Measurements from ENCODE around the gene SYNGAP1. TPM values are rescaled to one million over a fixed set of nuclear protein-coding genes. Genes with fewer than 3 reads are reported as not detected.

Gene SYNGAP1
- total RNA-seq, 1 experiment from 2014 or later: 18.8 TPM

DNA sequence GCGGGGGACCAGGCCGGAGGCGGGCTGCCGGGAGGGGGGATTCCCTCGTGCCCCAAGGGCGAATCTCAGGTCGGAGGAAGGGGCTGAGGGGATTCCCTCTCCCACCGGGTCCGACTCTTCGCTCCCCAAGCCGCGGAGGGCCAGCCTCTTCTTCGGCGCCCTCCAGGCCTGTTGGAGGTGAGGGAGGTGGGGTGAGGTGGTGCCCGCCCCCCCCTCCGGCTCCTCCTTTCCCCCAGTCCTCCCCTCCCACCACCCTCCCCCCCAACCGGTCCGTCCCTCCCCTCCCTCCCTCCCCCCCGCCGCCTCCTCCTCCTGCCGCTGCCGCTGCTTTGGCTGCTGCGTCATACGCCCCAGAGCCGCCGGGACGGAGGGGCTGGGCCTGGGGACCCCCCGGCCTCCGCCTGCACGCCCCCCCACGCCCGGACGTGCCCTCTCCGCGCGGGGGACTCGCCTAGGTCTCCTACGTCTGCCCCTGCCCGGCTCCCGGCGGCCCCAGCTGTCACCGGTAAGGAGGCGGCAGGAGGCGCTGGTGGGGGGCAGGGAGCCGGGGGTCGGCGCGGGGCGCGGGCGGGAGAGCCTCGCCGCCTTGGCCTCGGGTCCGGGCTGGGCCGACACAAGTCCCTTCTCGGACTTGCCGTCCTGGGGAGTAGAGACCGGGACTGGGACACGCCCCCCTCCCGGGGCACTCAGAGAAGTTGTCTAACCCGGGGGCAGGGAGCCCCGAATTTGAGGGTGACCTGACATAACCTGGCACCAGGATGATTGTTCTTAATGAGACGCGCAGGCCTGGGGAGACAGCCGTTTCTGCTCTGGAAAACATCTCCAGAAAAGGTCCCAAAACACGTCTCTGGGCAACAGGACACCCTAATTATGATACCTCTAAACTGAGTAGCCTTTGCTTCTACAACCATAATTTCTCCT, 8.9 kb upstream of the SYNGAP1 start, which contains the start of gene PHF1:
Gene PHF1, plus strand, starts transcription at position 304 of the 921 bp plus-strand sequence. CDS start 1,250 bp downstream, outside the sequence.
- Mint-ChIP-seq H3K27me3 (ENCODE audit: unreplicated experiment) (no peaks in the 10 kb centered on the region), H3K36me3 (ENCODE audit: insufficient read depth, unreplicated experiment) (peaks cover 85% of the 10 kb centered on the region), H3K4me3 (ENCODE audit: low read depth, unreplicated experiment) (peak within 1 kb of the TSS; percentile 87), H3K9me3 (ENCODE audit: low read depth, unreplicated experiment) (no peaks in the 10 kb centered on the region), H3K4me1 (ENCODE audit: low read depth, unreplicated experiment) (peaks cover 26% of the 10 kb centered on the region), H3K27ac (ENCODE audit: unreplicated experiment) (peak within 1 kb of the TSS; percentile 94)
- BruUV-seq (replicated peaks): TSS peak; percentile 35
- intact Hi-C loops (cut with micrococcal nuclease; ENCODE audit: unreplicated experiment): no loop called here
- CTCF ChIA-PET: interaction anchor here (0.6 to 1.5 kb wide), 6 partner anchors 14 to 224 kb away, joined by 3 to 7 read pairs (median 4); partner anchors contain the start of genes RPS18 and ZBTB22
- TF ChIP-seq, protein P1, sequence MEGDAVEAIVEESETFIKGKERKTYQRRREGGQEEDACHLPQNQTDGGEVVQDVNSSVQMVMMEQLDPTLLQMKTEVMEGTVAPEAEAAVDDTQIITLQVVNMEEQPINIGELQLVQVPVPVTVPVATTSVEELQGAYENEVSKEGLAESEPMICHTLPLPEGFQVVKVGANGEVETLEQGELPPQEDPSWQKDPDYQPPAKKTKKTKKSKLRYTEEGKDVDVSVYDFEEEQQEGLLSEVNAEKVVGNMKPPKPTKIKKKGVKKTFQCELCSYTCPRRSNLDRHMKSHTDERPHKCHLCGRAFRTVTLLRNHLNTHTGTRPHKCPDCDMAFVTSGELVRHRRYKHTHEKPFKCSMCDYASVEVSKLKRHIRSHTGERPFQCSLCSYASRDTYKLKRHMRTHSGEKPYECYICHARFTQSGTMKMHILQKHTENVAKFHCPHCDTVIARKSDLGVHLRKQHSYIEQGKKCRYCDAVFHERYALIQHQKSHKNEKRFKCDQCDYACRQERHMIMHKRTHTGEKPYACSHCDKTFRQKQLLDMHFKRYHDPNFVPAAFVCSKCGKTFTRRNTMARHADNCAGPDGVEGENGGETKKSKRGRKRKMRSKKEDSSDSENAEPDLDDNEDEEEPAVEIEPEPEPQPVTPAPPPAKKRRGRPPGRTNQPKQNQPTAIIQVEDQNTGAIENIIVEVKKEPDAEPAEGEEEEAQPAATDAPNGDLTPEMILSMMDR (IDR thresholded peaks at IDR 0.05; ENCODE audit: unreplicated experiment): no peak
- no peak for DNase-seq

DNA sequence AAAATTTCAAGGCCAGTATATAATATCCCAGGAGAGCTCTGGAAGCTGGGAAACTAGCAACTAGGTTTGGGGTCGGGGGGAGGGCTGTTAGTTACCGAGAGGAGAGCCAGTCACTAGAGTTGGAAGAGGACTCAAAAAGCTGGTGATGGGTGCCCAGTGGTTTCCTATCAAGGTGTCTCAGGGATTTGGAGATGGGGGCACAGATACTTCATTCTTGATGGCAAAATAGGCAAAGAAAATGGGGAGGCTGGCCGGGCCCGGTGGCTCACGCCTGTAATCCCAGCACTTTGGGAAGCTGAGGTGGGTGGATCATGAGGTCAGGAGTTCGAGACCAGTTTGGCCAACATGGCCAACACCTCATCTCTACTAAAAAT, 8.2 kb upstream of the SYNGAP1 start:
- TF ChIP-seq, protein P1 (IDR thresholded peaks at IDR 0.05; ENCODE audit: unreplicated experiment): no peak
- intact Hi-C loops (cut with micrococcal nuclease; ENCODE audit: unreplicated experiment): no loop called here
- BruUV-seq (replicated peaks): no TSS peak
- H3K27me3 Mint-ChIP-seq (ENCODE audit: unreplicated experiment): no peaks in the 10 kb centered on the region
- peaks cover 85% of the 10 kb centered on the region for H3K36me3 Mint-ChIP-seq (ENCODE audit: insufficient read depth, unreplicated experiment)
- H3K27ac Mint-ChIP-seq (ENCODE audit: unreplicated experiment): peak overlapping the region; percentile 53
- peak overlapping the region; percentile 87 for H3K4me3 Mint-ChIP-seq (ENCODE audit: low read depth, unreplicated experiment)
- CTCF ChIA-PET: no interaction called here
- H3K9me3 Mint-ChIP-seq (ENCODE audit: low read depth, unreplicated experiment): no peaks in the 10 kb centered on the region
- H3K4me1 Mint-ChIP-seq (ENCODE audit: low read depth, unreplicated experiment): peaks cover 33% of the 10 kb centered on the region
- DNase-seq: no peak

DNA sequence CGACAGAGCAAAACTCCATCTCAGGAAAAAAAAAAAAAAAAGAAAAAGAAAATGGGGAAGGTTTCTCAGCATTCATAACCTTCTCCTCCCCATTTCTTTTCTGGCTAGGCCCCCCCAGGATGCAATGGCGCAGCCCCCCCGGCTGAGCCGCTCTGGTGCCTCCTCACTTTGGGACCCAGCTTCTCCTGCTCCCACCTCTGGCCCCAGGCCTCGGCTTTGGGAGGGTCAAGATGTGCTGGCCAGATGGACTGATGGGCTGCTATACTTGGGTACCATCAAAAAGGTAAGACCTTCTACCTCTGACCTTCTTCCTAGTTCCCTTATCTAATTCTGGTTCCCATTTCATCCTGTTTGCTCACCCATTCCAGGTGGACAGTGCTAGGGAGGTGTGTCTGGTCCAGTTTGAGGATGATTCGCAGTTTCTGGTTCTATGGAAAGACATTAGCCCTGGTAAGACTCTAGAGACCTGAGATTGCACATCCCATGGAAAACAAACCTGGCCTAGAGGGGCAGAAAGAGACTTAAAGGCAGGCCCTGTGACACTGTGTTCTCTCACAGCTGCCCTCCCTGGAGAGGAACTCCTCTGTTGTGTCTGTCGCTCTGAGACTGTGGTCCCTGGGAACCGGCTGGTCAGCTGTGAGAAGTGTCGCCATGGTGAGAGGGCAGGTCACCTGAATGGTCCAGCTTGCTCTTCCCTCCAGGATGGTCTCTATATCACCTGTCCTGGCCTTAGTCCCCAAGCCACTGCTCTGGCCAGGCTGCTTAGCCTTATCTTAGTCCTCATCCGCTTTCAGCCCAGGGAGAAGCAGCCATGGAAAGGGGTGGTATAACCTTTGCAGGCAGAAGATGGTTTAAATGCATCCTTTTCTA, 7.5 kb upstream of the SYNGAP1 start:
- TF ChIP-seq, protein P1 (IDR thresholded peaks at IDR 0.05; ENCODE audit: unreplicated experiment): no peak
- CTCF ChIA-PET: no interaction called here
- Mint-ChIP-seq H3K9me3 (ENCODE audit: low read depth, unreplicated experiment) (no peaks in the 10 kb centered on the region), H3K27ac (ENCODE audit: unreplicated experiment) (no peak overlapping the region), H3K36me3 (ENCODE audit: insufficient read depth, unreplicated experiment) (peaks cover 86% of the 10 kb centered on the region), H3K27me3 (ENCODE audit: unreplicated experiment) (no peaks in the 10 kb centered on the region), H3K4me1 (ENCODE audit: low read depth, unreplicated experiment) (peaks cover 35% of the 10 kb centered on the region), H3K4me3 (ENCODE audit: low read depth, unreplicated experiment) (peak overlapping the region; percentile 87)
- BruUV-seq (replicated peaks): no TSS peak
- DNase-seq: no peak
- intact Hi-C loops (cut with micrococcal nuclease; ENCODE audit: unreplicated experiment): no loop called here

DNA sequence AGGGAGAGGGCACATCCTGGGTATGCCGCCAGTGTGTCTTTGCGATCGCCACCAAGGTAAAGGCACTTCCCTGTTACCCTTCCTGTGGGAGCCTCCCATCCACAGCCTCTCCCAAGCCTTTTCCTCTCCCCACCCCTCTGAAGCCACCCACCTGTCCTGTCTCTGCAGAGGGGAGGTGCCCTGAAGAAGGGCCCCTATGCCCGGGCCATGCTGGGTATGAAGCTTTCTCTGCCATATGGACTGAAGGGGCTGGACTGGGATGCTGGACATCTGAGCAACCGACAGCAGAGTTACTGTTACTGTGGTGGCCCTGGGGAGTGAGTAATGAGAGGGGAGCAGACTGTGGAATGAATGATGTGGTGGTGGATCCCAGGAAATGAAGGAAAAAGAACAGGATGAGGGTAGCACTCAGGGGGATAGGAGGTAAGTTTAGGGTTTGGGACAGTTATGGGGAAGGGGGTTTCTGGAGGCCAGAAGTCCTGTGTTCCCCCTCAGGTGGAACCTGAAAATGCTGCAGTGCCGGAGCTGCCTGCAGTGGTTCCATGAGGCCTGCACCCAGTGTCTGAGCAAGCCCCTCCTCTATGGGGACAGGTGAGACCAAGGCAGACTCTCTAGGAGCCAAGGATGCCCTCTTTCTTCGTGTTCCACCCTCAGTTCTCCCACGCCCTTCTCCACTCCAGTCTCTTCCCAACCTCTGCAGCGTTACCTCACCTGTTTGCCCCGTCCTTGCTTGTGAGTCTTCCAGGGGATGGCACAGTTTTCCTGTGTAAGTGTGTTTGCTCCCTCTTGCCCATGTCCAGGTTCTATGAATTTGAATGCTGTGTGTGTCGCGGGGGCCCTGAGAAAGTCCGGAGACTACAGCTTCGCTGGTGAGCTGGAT, 6.4 kb upstream of the SYNGAP1 start:
- TF ChIP-seq, protein P1 (IDR thresholded peaks at IDR 0.05; ENCODE audit: unreplicated experiment): no peak
- no peak for DNase-seq
- intact Hi-C loops (cut with micrococcal nuclease; ENCODE audit: unreplicated experiment): no loop called here
- Mint-ChIP-seq H3K27ac (ENCODE audit: unreplicated experiment) (no peak overlapping the region), H3K9me3 (ENCODE audit: low read depth, unreplicated experiment) (no peaks in the 10 kb centered on the region), H3K4me1 (ENCODE audit: low read depth, unreplicated experiment) (peaks cover 39% of the 10 kb centered on the region), H3K27me3 (ENCODE audit: unreplicated experiment) (no peaks in the 10 kb centered on the region), H3K4me3 (ENCODE audit: low read depth, unreplicated experiment) (no peak overlapping the region), H3K36me3 (ENCODE audit: insufficient read depth, unreplicated experiment) (peaks cover 93% of the 10 kb centered on the region)
- BruUV-seq (replicated peaks): no TSS peak
- CTCF ChIA-PET: no interaction called here
